Glutamatergic neuron (in vitro differentiated cells): Measurements from ENCODE around the gene DPEP1. TPM values are rescaled to one million over a fixed set of nuclear protein-coding genes. Genes with fewer than 3 reads are reported as not detected.

ENCODE experiments used
- DNase-seq: peaks from one replicate; pipeline ENCODE4 v3.0.0; 2022
- H3K27ac Mint-ChIP-seq: one replicate; pipeline ENCODE4 v1.8.0; 2020; ENCODE audit warnings: mild to moderate bottlenecking, mixed read lengths, inconsistent platforms; ENCODE audit not compliant: unreplicated experiment
- H3K27me3 Mint-ChIP-seq: one replicate; pipeline ENCODE4 v1.8.0; 2020; ENCODE audit warnings: mild to moderate bottlenecking, moderate library complexity, mixed read lengths, inconsistent platforms; ENCODE audit not compliant: unreplicated experiment
- H3K36me3 Mint-ChIP-seq: one replicate; pipeline ENCODE4 v1.8.0; 2020; ENCODE audit warnings: mild to moderate bottlenecking, mixed read lengths, inconsistent platforms; ENCODE audit not compliant: unreplicated experiment
- H3K4me1 Mint-ChIP-seq: one replicate; pipeline ENCODE4 v1.8.0; 2020; ENCODE audit warnings: mild to moderate bottlenecking, low read depth, mixed read lengths, inconsistent platforms; ENCODE audit not compliant: unreplicated experiment
- H3K4me3 Mint-ChIP-seq: one replicate; pipeline ENCODE4 v1.8.0; 2020; ENCODE audit warnings: mild to moderate bottlenecking, mixed read lengths, inconsistent platforms; ENCODE audit not compliant: unreplicated experiment
- H3K9me3 Mint-ChIP-seq: one replicate; pipeline ENCODE4 v1.8.0; 2020; ENCODE audit warnings: mild to moderate bottlenecking, moderate library complexity, mixed read lengths, inconsistent platforms; ENCODE audit not compliant: unreplicated experiment
- long read RNA-seq: library from polyadenylated mRNA; unstranded; transcript quantifications from one replicate; pipeline ENCODE4 v2.0.0, GENCODE V29; 2020; ENCODE audit not compliant: unreplicated experiment
- total RNA-seq: library from RNA; stranded (reverse); fragmentation: NEBNext Ultra II Directional; extraction: Animal tissue kit (Norgen Biotek cat#: 25700); gene quantifications from one replicate; pipeline ENCODE4 v1.2.1, GENCODE V29; 2021; ENCODE audit not compliant: unreplicated experiment
- TF ChIP-seq, protein P1 (sequence below): fragments of 200-600 bp; sonication (generic); IDR thresholded peaks from one replicate; pipeline ENCODE4 v1.5.0; 2021; ENCODE audit not compliant: partially characterized antibody, unreplicated experiment

Gene DPEP1
- total RNA-seq, result 0.39 TPM
- long read RNA-seq, result 0 reads

DNA sequence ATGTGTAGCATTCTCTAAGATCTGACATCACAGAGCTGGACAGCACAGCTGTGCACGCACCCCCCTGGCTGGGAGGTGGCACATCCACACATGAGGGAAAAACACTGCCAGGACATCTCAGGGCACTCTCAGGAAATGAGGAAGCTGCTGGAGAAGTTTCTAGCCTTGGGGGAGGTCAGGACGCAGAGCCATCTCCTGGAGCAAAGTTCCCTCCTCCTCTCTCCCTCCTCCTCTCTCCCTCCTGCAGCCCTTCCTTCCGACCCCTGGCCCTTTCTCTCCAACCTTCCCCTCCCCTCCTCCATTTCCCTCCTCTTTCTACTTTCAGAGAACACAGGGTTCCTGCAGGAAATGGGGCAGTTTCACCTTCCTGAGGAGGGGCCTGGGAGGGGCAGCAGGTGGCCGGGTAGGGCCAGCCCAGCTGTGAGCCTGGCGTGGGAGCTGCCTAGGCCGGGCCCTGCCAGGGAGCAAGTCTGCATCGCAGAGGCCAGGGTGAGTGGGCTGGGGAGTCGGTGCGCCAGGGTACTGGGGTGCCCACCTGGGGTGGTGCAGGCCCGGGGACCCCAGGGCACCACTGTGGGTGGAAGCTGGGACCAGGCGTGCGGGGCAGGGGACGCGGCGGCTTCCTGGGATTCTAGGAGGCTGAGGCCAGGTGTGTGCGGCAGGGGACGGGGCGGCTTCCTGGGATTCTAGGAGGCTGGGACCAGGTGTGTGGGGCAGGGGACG is at the start of gene DPEP1:
Gene DPEP1, plus strand, starts transcription at position 412 of the 723 bp plus-strand sequence. CDS start 16,769 bp downstream, outside the sequence.
- H3K27ac Mint-ChIP-seq, result peak within 1 kb of the TSS; percentile 78
- peak within 1 kb of the TSS; percentile 49 for H3K4me3 Mint-ChIP-seq
- TF ChIP-seq, protein P1, sequence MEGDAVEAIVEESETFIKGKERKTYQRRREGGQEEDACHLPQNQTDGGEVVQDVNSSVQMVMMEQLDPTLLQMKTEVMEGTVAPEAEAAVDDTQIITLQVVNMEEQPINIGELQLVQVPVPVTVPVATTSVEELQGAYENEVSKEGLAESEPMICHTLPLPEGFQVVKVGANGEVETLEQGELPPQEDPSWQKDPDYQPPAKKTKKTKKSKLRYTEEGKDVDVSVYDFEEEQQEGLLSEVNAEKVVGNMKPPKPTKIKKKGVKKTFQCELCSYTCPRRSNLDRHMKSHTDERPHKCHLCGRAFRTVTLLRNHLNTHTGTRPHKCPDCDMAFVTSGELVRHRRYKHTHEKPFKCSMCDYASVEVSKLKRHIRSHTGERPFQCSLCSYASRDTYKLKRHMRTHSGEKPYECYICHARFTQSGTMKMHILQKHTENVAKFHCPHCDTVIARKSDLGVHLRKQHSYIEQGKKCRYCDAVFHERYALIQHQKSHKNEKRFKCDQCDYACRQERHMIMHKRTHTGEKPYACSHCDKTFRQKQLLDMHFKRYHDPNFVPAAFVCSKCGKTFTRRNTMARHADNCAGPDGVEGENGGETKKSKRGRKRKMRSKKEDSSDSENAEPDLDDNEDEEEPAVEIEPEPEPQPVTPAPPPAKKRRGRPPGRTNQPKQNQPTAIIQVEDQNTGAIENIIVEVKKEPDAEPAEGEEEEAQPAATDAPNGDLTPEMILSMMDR, result no peak
- H3K36me3 Mint-ChIP-seq, result peaks cover 5% of the 10 kb centered on the region
- peaks cover 10% of the 10 kb centered on the region for H3K4me1 Mint-ChIP-seq
- DNase-seq, result no peak
- H3K9me3 Mint-ChIP-seq, result peaks cover 6% of the 10 kb centered on the region
- H3K27me3 Mint-ChIP-seq, result peaks cover 9% of the 10 kb centered on the region

DNA sequence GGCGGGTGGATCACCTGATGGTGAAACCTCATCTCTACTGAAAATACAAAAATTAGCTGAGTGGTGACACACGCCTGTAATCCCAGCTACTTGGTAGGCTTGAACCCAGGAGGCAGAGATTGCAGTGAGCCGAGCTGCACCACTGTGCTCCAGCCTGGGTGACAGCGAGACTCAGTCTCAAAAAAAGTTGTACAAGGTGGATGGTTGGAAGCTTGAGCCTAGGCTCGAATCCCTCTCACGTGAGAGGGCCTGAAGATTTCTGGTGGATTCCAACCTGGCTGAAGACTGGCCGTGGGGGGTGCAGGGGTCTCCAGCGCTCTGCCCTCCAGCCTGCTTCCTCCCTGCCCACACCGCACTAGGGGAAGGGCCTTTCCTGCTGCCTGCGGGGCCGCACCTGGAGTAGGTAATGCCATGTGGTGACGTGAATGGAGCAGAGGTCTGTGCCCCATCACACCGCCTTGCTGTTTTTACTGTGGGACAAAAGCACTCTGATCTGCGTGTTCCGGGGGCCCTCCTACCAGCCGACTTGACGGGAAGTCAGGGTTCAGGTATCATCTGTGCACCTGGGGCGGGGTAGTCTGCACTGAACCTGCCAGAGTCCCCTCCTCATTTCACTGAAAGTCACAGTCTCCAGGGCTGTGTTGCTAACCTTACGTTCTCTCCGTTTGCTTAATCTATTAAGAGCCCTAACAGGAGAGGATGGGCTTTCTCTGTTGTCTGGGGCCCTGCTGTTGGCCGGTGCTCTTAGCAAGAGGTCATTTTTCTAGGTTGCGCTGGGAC is 48.8 kb upstream of the DPEP1 start:
- peaks cover 11% of the 10 kb centered on the region for H3K27me3 Mint-ChIP-seq
- TF ChIP-seq, protein P1, result no peak
- H3K9me3 Mint-ChIP-seq, result peaks cover 17% of the 10 kb centered on the region
- peaks cover 27% of the 10 kb centered on the region for H3K4me1 Mint-ChIP-seq
- no peaks in the 10 kb centered on the region for H3K36me3 Mint-ChIP-seq
- DNase-seq, result no peak
- peak overlapping the region; percentile 55 for H3K4me3 Mint-ChIP-seq
- H3K27ac Mint-ChIP-seq, result peak overlapping the region; percentile 17

DNA sequence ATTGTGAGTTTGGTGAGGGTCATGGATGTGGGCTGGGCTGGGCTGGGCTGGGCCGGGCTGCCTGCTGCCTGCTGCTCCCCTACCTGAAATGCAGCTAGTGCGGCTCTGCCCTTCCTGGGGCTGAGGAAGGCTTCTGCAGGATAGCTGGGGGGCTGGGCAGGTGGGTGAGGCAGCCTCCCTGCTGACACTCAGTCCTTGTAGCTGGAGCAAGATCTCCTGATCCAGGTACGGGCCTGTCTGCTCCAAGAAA is 48.3 kb upstream of the DPEP1 start:
- Mint-ChIP-seq H3K9me3 (peaks cover 13% of the 10 kb centered on the region), H3K4me1 (peaks cover 27% of the 10 kb centered on the region), H3K4me3 (peak overlapping the region; percentile 70), H3K27me3 (peaks cover 11% of the 10 kb centered on the region), H3K27ac (no peak overlapping the region), H3K36me3 (no peaks in the 10 kb centered on the region)
- TF ChIP-seq, protein P1, result no peak
- no peak for DNase-seq

DNA sequence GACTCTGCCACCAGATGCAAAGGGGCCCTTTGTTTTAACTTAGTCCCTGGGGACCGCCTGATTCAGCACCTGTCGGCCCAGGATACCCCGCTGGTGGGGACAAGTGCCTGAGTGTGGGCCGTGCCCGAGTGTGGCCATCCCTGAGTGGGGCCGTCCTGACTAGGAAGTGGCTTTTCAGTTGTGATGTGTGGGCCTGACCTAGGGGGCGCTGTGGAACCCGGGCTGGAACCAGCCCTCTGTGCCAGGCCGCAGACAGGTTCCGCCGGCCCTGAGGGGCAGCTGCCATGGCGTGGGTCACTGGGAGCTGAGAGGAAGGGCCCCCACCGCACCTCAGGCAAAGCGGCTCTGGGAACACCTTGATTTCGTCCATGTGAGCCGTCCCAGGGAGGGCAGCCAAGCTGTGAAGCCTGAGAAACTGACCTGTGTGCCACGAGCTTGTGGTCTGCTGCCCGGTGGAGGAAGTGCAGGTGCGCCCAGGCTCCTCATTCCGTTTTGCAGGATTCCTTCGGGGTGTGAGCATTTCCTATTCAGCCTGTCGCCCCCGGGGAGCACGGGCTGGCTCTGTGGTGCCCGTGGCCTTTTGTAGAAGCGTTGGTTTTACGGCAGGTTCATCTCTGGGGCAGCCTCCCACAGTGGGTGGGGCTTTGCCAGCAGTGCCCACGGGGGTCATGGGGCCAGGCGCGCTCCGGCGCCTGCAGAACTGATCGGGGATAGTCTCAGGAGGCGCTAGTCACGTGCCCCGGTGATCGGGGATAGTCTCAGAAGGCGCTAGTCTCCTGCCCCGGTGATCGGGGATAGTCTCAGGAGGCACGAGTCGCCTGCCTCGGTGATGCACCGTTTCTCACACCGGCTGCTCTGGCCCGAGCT is 47.7 kb upstream of the DPEP1 start:
- H3K36me3 Mint-ChIP-seq, result no peaks in the 10 kb centered on the region
- peaks cover 27% of the 10 kb centered on the region for H3K4me1 Mint-ChIP-seq
- H3K4me3 Mint-ChIP-seq, result peak overlapping the region; percentile 70
- DNase-seq, result peak; percentile 72
- H3K27ac Mint-ChIP-seq, result no peak overlapping the region
- H3K27me3 Mint-ChIP-seq, result peaks cover 13% of the 10 kb centered on the region
- TF ChIP-seq, protein P1, result peak; percentile 86
- peaks cover 15% of the 10 kb centered on the region for H3K9me3 Mint-ChIP-seq
